ENCODE measurements around the gene PCNX1. TPM values are rescaled to one million over a fixed set of nuclear protein-coding genes. Genes with fewer than 3 reads are reported as not detected.

PCNX1 gene
- total RNA-seq, 1 donor from 2014 or later, result 68.8 TPM

GRCh38 chr14:70999117-70999516 is 91.9 kb downstream of the PCNX1 start:
- H3K4me1 Mint-ChIP-seq (ENCODE audit: unreplicated experiment), result peaks cover 2% of the 10 kb centered on the region
- TF ChIP-seq CTCF (IDR thresholded peaks at IDR 0.05; ENCODE audit: unreplicated experiment), result no peak
- H3K4me3 Mint-ChIP-seq (ENCODE audit: unreplicated experiment), result no peak overlapping the region
- no peaks in the 10 kb centered on the region for H3K9me3 Mint-ChIP-seq (ENCODE audit: unreplicated experiment)
- H3K27me3 Mint-ChIP-seq (ENCODE audit: unreplicated experiment), result no peaks in the 10 kb centered on the region
- no peak for DNase-seq (ENCODE audit: low spot score)
- H3K27ac Mint-ChIP-seq (ENCODE audit: unreplicated experiment), result no peak overlapping the region
- peaks cover 4% of the 10 kb centered on the region for H3K36me3 Mint-ChIP-seq (ENCODE audit: low read depth, unreplicated experiment)

- Mint-ChIP-seq H3K4me1 (ENCODE audit: unreplicated experiment) (peaks cover 2% of the 10 kb centered on the region), H3K4me3 (ENCODE audit: unreplicated experiment) (no peak overlapping the region), H3K9me3 (ENCODE audit: unreplicated experiment) (no peaks in the 10 kb centered on the region), H3K27ac (ENCODE audit: unreplicated experiment) (no peak overlapping the region), H3K27me3 (ENCODE audit: unreplicated experiment) (no peaks in the 10 kb centered on the region), H3K36me3 (ENCODE audit: low read depth, unreplicated experiment) (peaks cover 4% of the 10 kb centered on the region)
- no peak for DNase-seq (ENCODE audit: low spot score)
- no peak for TF ChIP-seq CTCF (IDR thresholded peaks at IDR 0.05; ENCODE audit: unreplicated experiment)
Observed at GRCh38 chr14:71000091-71000490, 92.8 kb downstream of the PCNX1 start.

- no peak overlapping the region for H3K27ac Mint-ChIP-seq (ENCODE audit: unreplicated experiment)
- no peaks in the 10 kb centered on the region for H3K9me3 Mint-ChIP-seq (ENCODE audit: unreplicated experiment)
- H3K4me3 Mint-ChIP-seq (ENCODE audit: unreplicated experiment), result no peak overlapping the region
- no peak for TF ChIP-seq CTCF (IDR thresholded peaks at IDR 0.05; ENCODE audit: unreplicated experiment)
- DNase-seq (ENCODE audit: low spot score), result no peak
- no peaks in the 10 kb centered on the region for H3K27me3 Mint-ChIP-seq (ENCODE audit: unreplicated experiment)
- H3K36me3 Mint-ChIP-seq (ENCODE audit: low read depth, unreplicated experiment), result peaks cover 4% of the 10 kb centered on the region
- peaks cover 2% of the 10 kb centered on the region for H3K4me1 Mint-ChIP-seq (ENCODE audit: unreplicated experiment)
Observed at GRCh38 chr14:71001742-71002141, 94.5 kb downstream of the PCNX1 start.

GRCh38 chr14:71003156-71003555 is 95.9 kb downstream of the PCNX1 start:
- no peak for TF ChIP-seq CTCF (IDR thresholded peaks at IDR 0.05; ENCODE audit: unreplicated experiment)
- Mint-ChIP-seq H3K9me3 (ENCODE audit: unreplicated experiment) (no peaks in the 10 kb centered on the region), H3K4me1 (ENCODE audit: unreplicated experiment) (peaks cover 2% of the 10 kb centered on the region), H3K27ac (ENCODE audit: unreplicated experiment) (no peak overlapping the region), H3K27me3 (ENCODE audit: unreplicated experiment) (no peaks in the 10 kb centered on the region), H3K4me3 (ENCODE audit: unreplicated experiment) (no peak overlapping the region), H3K36me3 (ENCODE audit: low read depth, unreplicated experiment) (peaks cover 4% of the 10 kb centered on the region)
- DNase-seq (ENCODE audit: low spot score), result no peak

- DNase-seq (ENCODE audit: low spot score), result no peak
- Mint-ChIP-seq H3K27me3 (ENCODE audit: unreplicated experiment) (no peaks in the 10 kb centered on the region), H3K4me1 (ENCODE audit: unreplicated experiment) (peaks cover 2% of the 10 kb centered on the region), H3K27ac (ENCODE audit: unreplicated experiment) (no peak overlapping the region), H3K36me3 (ENCODE audit: low read depth, unreplicated experiment) (peaks cover 4% of the 10 kb centered on the region), H3K9me3 (ENCODE audit: unreplicated experiment) (no peaks in the 10 kb centered on the region), H3K4me3 (ENCODE audit: unreplicated experiment) (no peak overlapping the region)
- no peak for TF ChIP-seq CTCF (IDR thresholded peaks at IDR 0.05; ENCODE audit: unreplicated experiment)
Observed at GRCh38 chr14:71004481-71004880, 97.2 kb downstream of the PCNX1 start.
